Neural cell (in vitro differentiated cells): ENCODE results near the gene PNKD. TPM values are rescaled to one million over a fixed set of nuclear protein-coding genes. Genes with fewer than 3 reads are reported as not detected.

Experiments used
- H2AFZ ChIP-seq: fragments of 200-600, 300-800 bp; sonication (generic), shearing (Covaris generic); 2 replicates; pipeline ENCODE4 v1.6.0; 2014; ENCODE audit warnings: low read depth, mild to moderate bottlenecking, antibody characterized with exemption, low read length, moderate library complexity
- H3F3A ChIP-seq: fragments of 200-600 bp; shearing (Covaris generic); 2 replicates; pipeline ENCODE4 v1.6.1; 2016; ENCODE audit warnings: mild to moderate bottlenecking, moderate library complexity, mixed read lengths, antibody characterized with exemption, low read length; ENCODE audit not compliant: insufficient read depth, poor library complexity, severe bottlenecking
- H3K27ac ChIP-seq: fragments of 200-600, 300-800 bp; sonication (generic), shearing (Covaris generic); 2 replicates; pipeline ENCODE4 v1.5.1; 2014; ENCODE audit warnings: mild to moderate bottlenecking, low read length, moderate library complexity
- H3K27me3 ChIP-seq: fragments of 300-800, 200-600 bp; sonication (generic), shearing (Covaris generic); 2 replicates; pipeline ENCODE4 v1.6.0; 2014; ENCODE audit warnings: mild to moderate bottlenecking, low read depth, low read length, moderate library complexity; ENCODE audit not compliant: insufficient read depth
- H3K36me3 ChIP-seq: fragments of 300-800, 200-600 bp; sonication (generic), shearing (Covaris generic); 2 replicates; pipeline ENCODE4 v1.5.1; 2014; ENCODE audit warnings: mild to moderate bottlenecking, antibody characterized with exemption, low read length, moderate library complexity; ENCODE audit not compliant: insufficient read depth
- H3K4me2 ChIP-seq: fragments of 300-800, 200-600 bp; sonication (generic), shearing (Covaris generic); 2 replicates; pipeline ENCODE4 v1.6.0; 2014; ENCODE audit warnings: mild to moderate bottlenecking, low read length
- H3K4me3 ChIP-seq: fragments of 300-800, 200-600 bp; sonication (generic), shearing (Covaris generic); 2 replicates; pipeline ENCODE4 v1.5.1; 2014; ENCODE audit warnings: mild to moderate bottlenecking, low read length, moderate library complexity
- H3K79me2 ChIP-seq: fragments of 200-600 bp; shearing (Covaris generic); replicated peaks from 2 replicates; pipeline ENCODE4 v1.6.0; 2014; ENCODE audit warnings: mild to moderate bottlenecking, low read length, moderate library complexity; ENCODE audit not compliant: insufficient read depth
- H3K9ac ChIP-seq: fragments of 300-800, 200-600 bp; sonication (generic), shearing (Covaris generic); 2 replicates; pipeline ENCODE4 v1.6.1; 2016; ENCODE audit warnings: mild to moderate bottlenecking, low read length, mixed read lengths
- H3K9me2 ChIP-seq: fragments of 200-600 bp; shearing (Covaris generic); 2 replicates; pipeline ENCODE4 v1.6.1; 2016; ENCODE audit warnings: mild to moderate bottlenecking, low read length, mixed read lengths; ENCODE audit not compliant: insufficient read depth
- H3K9me3 ChIP-seq: fragments of 200-600, 300-800 bp; sonication (generic), shearing (Covaris generic); 2 replicates; pipeline ENCODE4 v1.6.1; 2016; ENCODE audit warnings: mild to moderate bottlenecking, mixed run types, low read length, moderate library complexity, mixed read lengths
- H4K20me1 ChIP-seq: fragments of 200-600 bp; shearing (Covaris generic); 2 replicates; pipeline ENCODE4 v1.6.1; 2016; ENCODE audit warnings: mild to moderate bottlenecking, mixed run types; ENCODE audit not compliant: insufficient read depth
- CTCF ChIP-seq: fragments of 450-650 bp; IDR thresholded peaks from 2 replicates; pipeline ENCODE4 v1.5.1; 2014; ENCODE audit warnings: antibody characterized with exemption, mild to moderate bottlenecking, moderate library complexity; ENCODE audit not compliant: poor library complexity, severe bottlenecking
- EP300 ChIP-seq: fragments of 450-650 bp; conservative IDR thresholded peaks from 2 replicates; pipeline ENCODE4 v1.6.1; 2014; ENCODE audit warnings: antibody characterized with exemption, mild to moderate bottlenecking, moderate library complexity; ENCODE audit not compliant: poor library complexity, severe bottlenecking
- EZH2 ChIP-seq: fragments of 200-600, 300-800 bp; shearing (Covaris generic), sonication (generic); IDR thresholded peaks from 2 replicates; pipeline ENCODE4 v1.6.1; 2014; ENCODE audit warnings: antibody characterized with exemption, low read length, borderline replicate concordance, mild to moderate bottlenecking; ENCODE audit not compliant: insufficient read depth, poor library complexity, severe bottlenecking
- MXI1 ChIP-seq: fragments of 450-650 bp; conservative IDR thresholded peaks from 2 replicates; pipeline ENCODE4 v1.6.1; 2014; ENCODE audit warnings: antibody characterized with exemption, mild to moderate bottlenecking; ENCODE audit not compliant: poor library complexity, severe bottlenecking
- POLR2AphosphoS5 ChIP-seq: IDR thresholded peaks from 2 replicates; pipeline ENCODE4 v1.6.1; 2012
- RAD21 ChIP-seq: fragments of 450-650 bp; conservative IDR thresholded peaks from 2 replicates; pipeline ENCODE4 v1.6.1; 2014; ENCODE audit warnings: antibody characterized with exemption, mild to moderate bottlenecking, moderate library complexity
- REST ChIP-seq: IDR thresholded peaks from 2 replicates; pipeline ENCODE4 v1.6.1; 2012; ENCODE audit warnings: borderline replicate concordance
- SMC3 ChIP-seq: fragments of 450-650 bp; conservative IDR thresholded peaks from 2 replicates; pipeline ENCODE4 v1.6.1; 2014; ENCODE audit warnings: antibody characterized with exemption, mild to moderate bottlenecking, moderate library complexity; ENCODE audit not compliant: poor library complexity
- TAF1 ChIP-seq: IDR thresholded peaks from 2 replicates; pipeline ENCODE4 v1.6.1; 2012; ENCODE audit warnings: low read depth
- polyA plus RNA-seq: library from polyadenylated mRNA; depleted of rRNA; stranded (reverse); fragments of >200 nt; gene quantifications from 2 replicates; pipeline ENCODE4 v1.2.3, GENCODE V29; 2014

PNKD gene
- polyA plus RNA-seq, 1 donor from 2014 or later, result 59.7 TPM

- H3K4me3 ChIP-seq, result no peak overlapping the region
- no peak for TF ChIP-seq SMC3
- no peak for TF ChIP-seq RAD21
- TF ChIP-seq TAF1, result no peak
- TF ChIP-seq CTCF, result no peak
- TF ChIP-seq EZH2, result no peak
- no peak for TF ChIP-seq POLR2AphosphoS5
- H3K9me3 ChIP-seq, result no peaks in the 10 kb centered on the region
- no peak overlapping the region for H3K4me2 ChIP-seq
- H4K20me1 ChIP-seq, result no peaks in the 10 kb centered on the region
- H3K36me3 ChIP-seq, result no peaks in the 10 kb centered on the region
- H3K9me2 ChIP-seq, result no peaks in the 10 kb centered on the region
- H3F3A ChIP-seq, result no peaks in the 10 kb centered on the region
- H3K79me2 ChIP-seq, result no peaks in the 10 kb centered on the region
- H3K27me3 ChIP-seq, result peaks cover 4% of the 10 kb centered on the region
- no peak overlapping the region for H3K9ac ChIP-seq
- no peak overlapping the region for H2AFZ ChIP-seq
- peak overlapping the region; percentile 47 for H3K27ac ChIP-seq
These were observed 24.7 kb downstream of the PNKD start for GRCh38 chr2:218295029-218295428.

GRCh38 chr2:218296200-218296599, 25.9 kb downstream of the PNKD start:
- no peaks in the 10 kb centered on the region for H3K9me3 ChIP-seq
- no peak overlapping the region for H3K9ac ChIP-seq
- no peak overlapping the region for H3K27ac ChIP-seq
- no peaks in the 10 kb centered on the region for H3K9me2 ChIP-seq
- H3K79me2 ChIP-seq, result no peaks in the 10 kb centered on the region
- H3K27me3 ChIP-seq, result peaks cover 4% of the 10 kb centered on the region
- H2AFZ ChIP-seq, result no peak overlapping the region
- TF ChIP-seq REST (no peak), SMC3 (no peak), MXI1 (no peak), TAF1 (no peak), RAD21 (no peak), POLR2AphosphoS5 (no peak), EZH2 (no peak), CTCF (no peak), EP300 (no peak)
- H4K20me1 ChIP-seq, result no peaks in the 10 kb centered on the region
- H3K4me3 ChIP-seq, result no peak overlapping the region
- no peaks in the 10 kb centered on the region for H3K36me3 ChIP-seq
- H3K4me2 ChIP-seq, result no peak overlapping the region
- no peaks in the 10 kb centered on the region for H3F3A ChIP-seq
